Tibial nerve (tissue), 4 donors: ENCODE results near the gene MINDY4. TPM values are rescaled to one million over a fixed set of nuclear protein-coding genes. Genes with fewer than 3 reads are reported as not detected.

Experiments used
- DNase-seq, 2 donors: peaks; one replicate each; pipeline ENCODE4 v3.0.0-alpha.2; 2019; ENCODE audit warnings: low spot score in 2 of 2
- H3K27ac ChIP-seq, 4 donors: fragments of 200-600 bp; sonication (generic) in 3 of 4; one replicate each; pipeline ENCODE4 v1.5.1; 2017 to 2019; ENCODE audit warnings: mild to moderate bottlenecking in 1 of 4
- H3K27me3 ChIP-seq, 2 donors: fragments of 200-600 bp; sonication (generic) in 1 of 2; one replicate each; pipeline versions ENCODE4 v1.5.1 to v1.6.0; 2017 to 2019
- H3K36me3 ChIP-seq, 3 donors: fragments of 200-600 bp; sonication (generic); one replicate each; pipeline ENCODE4 v1.5.1; 2018 to 2019
- H3K4me1 ChIP-seq, 4 donors: fragments of 200-600 bp; sonication (generic) in 3 of 4; one replicate each; pipeline ENCODE4 v1.5.1; 2017 to 2019
- H3K4me3 ChIP-seq, 4 donors: fragments of 200-600 bp; sonication (generic) in 3 of 4; one replicate each; pipeline ENCODE4 v1.5.1; 2017 to 2019; ENCODE audit warnings: mild to moderate bottlenecking in 1 of 4, moderate library complexity in 1 of 4
- H3K9me3 ChIP-seq, 4 donors: fragments of 200-600 bp; sonication (generic) in 3 of 4; one replicate each; pipeline ENCODE4 v1.5.1; 2017 to 2019
- EP300 ChIP-seq, 2 donors: sonication (generic); formaldehyde crosslinking; IDR thresholded peaks; one replicate each; pipeline ENCODE4 v1.6.1; 2017; ENCODE audit warnings: antibody characterized with exemption in 2 of 2, mild to moderate bottlenecking in 1 of 2
- POLR2A ChIP-seq, 2 donors: fragments of 450-650 bp; IDR thresholded peaks; one replicate each; pipeline ENCODE4 v1.6.1; 2017; ENCODE audit warnings: antibody characterized with exemption in 2 of 2, mild to moderate bottlenecking in 2 of 2, moderate library complexity in 2 of 2
- WGBS, 2 donors: methylation state at CpG; one replicate each; pipeline ENCODE4 v1.1.5; 2018; 5-methylcytosine and 5-hydroxymethylcytosine counted together
- total RNA-seq, 4 donors: library from RNA; depleted of rRNA; stranded (reverse); fragments of >200 nt; gene quantifications; one replicate each; pipeline ENCODE4 v1.1.0, GENCODE V29; 2016
- TF ChIP-seq, protein P1 (sequence below), 5 experiments: fragments of 200-600 bp in 3 of 5; fragments of 450-650 bp in 2 of 5; sonication (generic) in 3 of 5; IDR thresholded peaks; one replicate each; pipeline ENCODE4 v1.5.1; 2016 to 2019; ENCODE audit warnings: antibody characterized with exemption in 5 of 5, mild to moderate bottlenecking in 3 of 5, moderate library complexity in 2 of 5

MINDY4 gene
- total RNA-seq, 4 donors from 2014 or later, result 17.1 to 21.6 (median 19.9) TPM

DNA sequence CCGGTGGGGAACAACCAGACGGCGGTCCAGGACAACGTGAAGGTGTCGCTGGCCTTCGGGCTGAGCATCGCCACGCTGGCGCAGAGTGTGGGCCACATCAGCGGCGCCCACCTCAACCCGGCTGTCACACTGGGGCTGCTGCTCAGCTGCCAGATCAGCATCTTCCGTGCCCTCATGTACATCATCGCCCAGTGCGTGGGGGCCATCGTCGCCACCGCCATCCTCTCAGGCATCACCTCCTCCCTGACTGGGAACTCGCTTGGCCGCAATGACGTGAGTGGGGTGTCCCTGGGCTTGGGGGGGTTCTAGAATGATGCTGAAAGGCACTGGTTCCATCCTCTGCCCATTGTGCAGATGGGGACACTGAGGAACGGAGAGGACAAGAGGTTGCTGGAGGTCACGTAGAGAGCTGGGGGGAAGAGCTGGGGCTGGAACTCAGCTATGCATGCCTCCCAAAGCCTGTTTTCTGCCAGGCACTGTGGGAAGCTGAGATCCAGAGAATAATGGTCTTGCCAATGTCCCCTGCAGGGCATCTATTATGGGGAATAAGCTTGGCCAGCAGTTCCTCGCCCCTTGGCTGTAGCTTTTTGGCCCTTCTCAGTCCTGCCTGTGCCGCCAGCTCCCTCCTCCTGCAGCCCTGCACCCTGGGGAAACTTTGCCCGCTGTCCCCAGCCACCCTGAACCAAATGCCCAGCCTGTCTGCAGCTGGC lies 141.0 kb downstream of the MINDY4 start:
- peaks cover 0 to 96% (median 25%) of the 10 kb centered on the region in 4 donors for H3K4me1 ChIP-seq
- H3K27me3 ChIP-seq, result no peaks in the 10 kb centered on the region
- H3K9me3 ChIP-seq, result no peaks in the 10 kb centered on the region
- peak overlapping the region; percentile 19 to 49 (median 26) for H3K4me3 ChIP-seq
- no peak for DNase-seq
- no peaks in the 10 kb centered on the region for H3K36me3 ChIP-seq
- WGBS, 2 donors, result 68 to 78% methylated on average over 20 to 22 of the region's 26 CpGs
- TF ChIP-seq POLR2A (IDR thresholded peaks at IDR 0.05) (no peak), EP300 (IDR thresholded peaks at IDR 0.05) (no peak)
- TF ChIP-seq, protein P1, sequence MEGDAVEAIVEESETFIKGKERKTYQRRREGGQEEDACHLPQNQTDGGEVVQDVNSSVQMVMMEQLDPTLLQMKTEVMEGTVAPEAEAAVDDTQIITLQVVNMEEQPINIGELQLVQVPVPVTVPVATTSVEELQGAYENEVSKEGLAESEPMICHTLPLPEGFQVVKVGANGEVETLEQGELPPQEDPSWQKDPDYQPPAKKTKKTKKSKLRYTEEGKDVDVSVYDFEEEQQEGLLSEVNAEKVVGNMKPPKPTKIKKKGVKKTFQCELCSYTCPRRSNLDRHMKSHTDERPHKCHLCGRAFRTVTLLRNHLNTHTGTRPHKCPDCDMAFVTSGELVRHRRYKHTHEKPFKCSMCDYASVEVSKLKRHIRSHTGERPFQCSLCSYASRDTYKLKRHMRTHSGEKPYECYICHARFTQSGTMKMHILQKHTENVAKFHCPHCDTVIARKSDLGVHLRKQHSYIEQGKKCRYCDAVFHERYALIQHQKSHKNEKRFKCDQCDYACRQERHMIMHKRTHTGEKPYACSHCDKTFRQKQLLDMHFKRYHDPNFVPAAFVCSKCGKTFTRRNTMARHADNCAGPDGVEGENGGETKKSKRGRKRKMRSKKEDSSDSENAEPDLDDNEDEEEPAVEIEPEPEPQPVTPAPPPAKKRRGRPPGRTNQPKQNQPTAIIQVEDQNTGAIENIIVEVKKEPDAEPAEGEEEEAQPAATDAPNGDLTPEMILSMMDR (IDR thresholded peaks at IDR 0.05), result no peak
- peak overlapping the region in 3 of 4 donors; percentile 60 to 75 (median 65) for H3K27ac ChIP-seq

- no peaks in the 10 kb centered on the region for H3K36me3 ChIP-seq
- TF ChIP-seq EP300 (IDR thresholded peaks at IDR 0.05), result no peak
- TF ChIP-seq, protein P1 (IDR thresholded peaks at IDR 0.05), result no peak
- no peaks in the 10 kb centered on the region for H3K9me3 ChIP-seq
- 66 to 75% methylated on average over 2 of the region's 2 CpGs for WGBS, 2 donors
- DNase-seq, result no peak
- peak overlapping the region in 2 of 4 donors; percentile 56 to 65 for H3K27ac ChIP-seq
- peaks cover 0 to 95% (median 22%) of the 10 kb centered on the region in 4 donors for H3K4me1 ChIP-seq
- H3K27me3 ChIP-seq, result no peaks in the 10 kb centered on the region
- peak overlapping the region; percentile 14 to 49 (median 26) for H3K4me3 ChIP-seq
These were observed 141.4 kb downstream of the MINDY4 start for GRCh38 chr7:30912731-30912985.

GRCh38 chr7:30912986-30913811 lies 142.0 kb downstream of the MINDY4 start:
- peaks cover 0 to 95% (median 18%) of the 10 kb centered on the region in 4 donors for H3K4me1 ChIP-seq
- H3K27me3 ChIP-seq, result no peaks in the 10 kb centered on the region
- H3K27ac ChIP-seq, result peak overlapping the region in 3 of 4 donors; percentile 56 to 78 (median 65)
- no peak for DNase-seq
- H3K36me3 ChIP-seq, result no peaks in the 10 kb centered on the region
- WGBS, 2 donors, result 64 to 71% methylated on average over 15 to 16 of the region's 17 CpGs
- TF ChIP-seq, protein P1 (IDR thresholded peaks at IDR 0.05), result no peak
- TF ChIP-seq EP300 (IDR thresholded peaks at IDR 0.05) (no peak), POLR2A (IDR thresholded peaks at IDR 0.05) (no peak)
- no peaks in the 10 kb centered on the region for H3K9me3 ChIP-seq
- peak overlapping the region; percentile 14 to 49 (median 26) for H3K4me3 ChIP-seq

- no peaks in the 10 kb centered on the region for H3K36me3 ChIP-seq
- no peak for DNase-seq
- H3K27ac ChIP-seq, result peak overlapping the region in 3 of 4 donors; percentile 56 to 78 (median 65)
- H3K9me3 ChIP-seq, result no peaks in the 10 kb centered on the region
- TF ChIP-seq, protein P1 (IDR thresholded peaks at IDR 0.05), result no peak
- no peak for TF ChIP-seq POLR2A (IDR thresholded peaks at IDR 0.05)
- no peaks in the 10 kb centered on the region for H3K27me3 ChIP-seq
- WGBS, 2 donors, result 87% methylated on average over 15 to 16 of the region's 16 CpGs
- H3K4me3 ChIP-seq, result peak overlapping the region; percentile 12 to 49 (median 26)
- peaks cover 0 to 95% (median 17%) of the 10 kb centered on the region in 4 donors for H3K4me1 ChIP-seq
These were observed 142.8 kb downstream of the MINDY4 start for GRCh38 chr7:30913821-30914515.
